ENCODE data around the gene MRPS5. TPM values are rescaled to one million over a fixed set of nuclear protein-coding genes. Genes with fewer than 3 reads are reported as not detected.

Gene MRPS5
- total RNA-seq, 4 donors from 2014 or later: 53.4 to 106 (median 68.7) TPM

DNA sequence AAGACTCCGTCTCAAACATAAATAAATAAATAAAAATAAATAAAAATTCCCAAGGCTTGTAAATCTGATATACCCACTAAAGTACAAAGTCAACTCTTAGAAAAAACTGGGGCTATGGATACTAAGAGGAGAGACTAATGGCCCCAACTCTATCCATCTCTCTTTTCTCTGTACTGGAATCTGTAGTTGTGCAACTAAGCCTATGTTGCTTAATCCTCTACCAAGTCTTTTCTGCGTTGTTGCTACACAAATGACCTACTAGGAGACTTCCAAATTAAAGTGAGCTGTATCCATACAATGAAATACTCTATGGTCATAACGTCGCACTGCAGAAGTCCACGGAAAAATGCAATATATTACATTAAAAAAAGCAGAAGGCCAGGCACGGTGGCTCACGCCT, 8.1 kb downstream of the MRPS5 start:
- DNase-seq (no peak), ATAC-seq (peak in 1 of 2 donors; percentile 33)
- no peak overlapping the region for H3K27ac ChIP-seq
- H3K36me3 ChIP-seq: peaks cover 0 to 63% of the 10 kb centered on the region in 2 donors
- H3K4me1 ChIP-seq: peaks cover 5 to 6% of the 10 kb centered on the region in 2 donors
- no peaks in the 10 kb centered on the region for H3K27me3 ChIP-seq
- in situ Hi-C loops (cut with MboI; ENCODE audit: low sequenced_read_pairs in 4 of 4) (no loop called here), intact Hi-C loops (cut with DNase I; ENCODE audit: low total_unique reads) (no loop called here)
- H3K9me3 ChIP-seq: no peaks in the 10 kb centered on the region
- no peak overlapping the region for H3K4me3 ChIP-seq
- TF ChIP-seq, protein P1, sequence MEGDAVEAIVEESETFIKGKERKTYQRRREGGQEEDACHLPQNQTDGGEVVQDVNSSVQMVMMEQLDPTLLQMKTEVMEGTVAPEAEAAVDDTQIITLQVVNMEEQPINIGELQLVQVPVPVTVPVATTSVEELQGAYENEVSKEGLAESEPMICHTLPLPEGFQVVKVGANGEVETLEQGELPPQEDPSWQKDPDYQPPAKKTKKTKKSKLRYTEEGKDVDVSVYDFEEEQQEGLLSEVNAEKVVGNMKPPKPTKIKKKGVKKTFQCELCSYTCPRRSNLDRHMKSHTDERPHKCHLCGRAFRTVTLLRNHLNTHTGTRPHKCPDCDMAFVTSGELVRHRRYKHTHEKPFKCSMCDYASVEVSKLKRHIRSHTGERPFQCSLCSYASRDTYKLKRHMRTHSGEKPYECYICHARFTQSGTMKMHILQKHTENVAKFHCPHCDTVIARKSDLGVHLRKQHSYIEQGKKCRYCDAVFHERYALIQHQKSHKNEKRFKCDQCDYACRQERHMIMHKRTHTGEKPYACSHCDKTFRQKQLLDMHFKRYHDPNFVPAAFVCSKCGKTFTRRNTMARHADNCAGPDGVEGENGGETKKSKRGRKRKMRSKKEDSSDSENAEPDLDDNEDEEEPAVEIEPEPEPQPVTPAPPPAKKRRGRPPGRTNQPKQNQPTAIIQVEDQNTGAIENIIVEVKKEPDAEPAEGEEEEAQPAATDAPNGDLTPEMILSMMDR (IDR thresholded peaks at IDR 0.05 in 4 of 5, conservative IDR thresholded peaks at IDR 0.05 in 1 of 5): no peak
- TF ChIP-seq POLR2A (IDR thresholded peaks at IDR 0.05): no peak

DNA sequence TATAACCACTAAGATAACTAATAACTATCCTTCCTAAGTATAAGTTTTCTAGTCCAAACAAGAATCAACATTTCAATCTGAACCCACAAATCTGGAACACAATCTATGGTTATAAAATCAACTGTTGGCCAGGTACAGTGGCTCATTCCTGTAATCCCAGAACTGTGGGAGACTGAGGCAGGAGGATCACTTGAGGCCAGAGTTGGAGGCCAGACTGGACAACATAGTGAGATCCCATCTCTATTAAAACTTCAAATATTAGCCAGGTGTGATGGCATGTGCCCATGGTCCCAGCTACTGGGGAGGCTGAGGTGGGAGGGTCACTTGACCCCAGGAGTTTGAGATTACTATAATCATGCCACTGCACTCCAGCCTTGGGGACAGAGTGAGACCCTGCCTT, 11.2 kb downstream of the MRPS5 start:
- intact Hi-C loops (cut with DNase I; ENCODE audit: low total_unique reads): no loop called here
- TF ChIP-seq, protein P1 (IDR thresholded peaks at IDR 0.05 in 4 of 5, conservative IDR thresholded peaks at IDR 0.05 in 1 of 5): no peak
- no peak for TF ChIP-seq POLR2A (IDR thresholded peaks at IDR 0.05)
- no peaks in the 10 kb centered on the region for H3K9me3 ChIP-seq
- H3K4me3 ChIP-seq: no peak overlapping the region
- DNase-seq (no peak), ATAC-seq (no peak)
- in situ Hi-C loops (cut with MboI; ENCODE audit: low sequenced_read_pairs in 4 of 4): no loop called here
- H3K4me1 ChIP-seq: peaks cover 5 to 6% of the 10 kb centered on the region in 2 donors
- no peak overlapping the region for H3K27ac ChIP-seq
- H3K36me3 ChIP-seq: peaks cover 0 to 94% of the 10 kb centered on the region in 2 donors
- H3K27me3 ChIP-seq: no peaks in the 10 kb centered on the region

DNA sequence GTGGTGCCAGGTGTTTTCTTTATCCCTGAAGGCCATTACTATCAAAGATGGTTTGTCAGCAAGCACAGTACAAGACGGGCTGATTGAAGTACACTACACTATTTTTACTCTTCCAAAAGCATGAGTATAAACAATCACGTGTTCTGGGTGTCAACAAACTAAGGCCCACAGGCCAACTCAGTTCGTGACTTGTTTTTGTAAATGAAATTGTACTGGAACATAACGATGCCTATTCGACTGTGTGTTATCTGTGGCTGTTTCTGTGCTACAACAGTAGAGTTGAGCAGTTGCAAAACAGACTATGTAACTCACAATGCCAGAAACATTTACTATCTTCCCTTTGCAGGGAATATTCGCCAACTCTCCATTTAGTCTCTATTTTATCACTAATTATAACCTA, 12.3 kb downstream of the MRPS5 start:
- peaks cover 0 to 97% of the 10 kb centered on the region in 2 donors for H3K36me3 ChIP-seq
- no peak for ATAC-seq

DNA sequence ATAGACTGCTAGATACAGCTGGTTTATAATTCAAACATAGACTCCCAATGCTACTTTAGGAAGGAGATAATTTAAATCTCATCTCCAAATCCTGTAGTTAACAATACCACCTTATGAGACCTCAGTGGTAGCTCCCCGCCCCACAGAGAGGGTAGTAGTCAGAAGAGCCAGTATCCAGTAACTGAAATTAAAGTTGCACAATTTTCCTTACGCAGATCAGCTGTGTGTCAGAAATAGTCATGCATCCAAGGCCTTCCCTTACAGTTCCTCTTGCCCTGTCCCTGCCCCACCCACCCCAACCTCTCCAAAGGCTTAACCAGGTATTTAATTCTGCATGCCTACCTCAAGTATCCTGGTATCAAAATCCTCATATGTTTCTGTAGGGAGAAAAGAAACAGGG, 15.5 kb downstream of the MRPS5 start:
- no peaks in the 10 kb centered on the region for H3K27me3 ChIP-seq
- peaks cover 0 to 100% of the 10 kb centered on the region in 2 donors for H3K36me3 ChIP-seq
- H3K4me3 ChIP-seq: no peak overlapping the region
- ATAC-seq: peak in 1 of 2 donors; percentile 89
- no peak overlapping the region for H3K27ac ChIP-seq
- DNase-seq: no peak
- TF ChIP-seq POLR2A (IDR thresholded peaks at IDR 0.05): no peak
- TF ChIP-seq, protein P1 (IDR thresholded peaks at IDR 0.05 in 4 of 5, conservative IDR thresholded peaks at IDR 0.05 in 1 of 5): no peak
- in situ Hi-C loops (cut with MboI; ENCODE audit: low sequenced_read_pairs in 4 of 4): no loop called here
- H3K9me3 ChIP-seq: no peaks in the 10 kb centered on the region
- no peaks in the 10 kb centered on the region for H3K4me1 ChIP-seq
- intact Hi-C loops (cut with DNase I; ENCODE audit: low total_unique reads): no loop called here

More for the DNA sequence above, 12.3 kb downstream of the MRPS5 start:
- no peak for TF ChIP-seq POLR2A (IDR thresholded peaks at IDR 0.05)
- TF ChIP-seq, protein P1 (IDR thresholded peaks at IDR 0.05 in 4 of 5, conservative IDR thresholded peaks at IDR 0.05 in 1 of 5): no peak
- no peak for DNase-seq
- in situ Hi-C loops (cut with MboI; ENCODE audit: low sequenced_read_pairs in 4 of 4) (no loop called here), intact Hi-C loops (cut with DNase I; ENCODE audit: low total_unique reads) (no loop called here)
- no peak overlapping the region for H3K4me3 ChIP-seq
- no peak overlapping the region for H3K27ac ChIP-seq
- no peaks in the 10 kb centered on the region for H3K9me3 ChIP-seq
- H3K27me3 ChIP-seq: no peaks in the 10 kb centered on the region
- H3K4me1 ChIP-seq: no peaks in the 10 kb centered on the region

DNA sequence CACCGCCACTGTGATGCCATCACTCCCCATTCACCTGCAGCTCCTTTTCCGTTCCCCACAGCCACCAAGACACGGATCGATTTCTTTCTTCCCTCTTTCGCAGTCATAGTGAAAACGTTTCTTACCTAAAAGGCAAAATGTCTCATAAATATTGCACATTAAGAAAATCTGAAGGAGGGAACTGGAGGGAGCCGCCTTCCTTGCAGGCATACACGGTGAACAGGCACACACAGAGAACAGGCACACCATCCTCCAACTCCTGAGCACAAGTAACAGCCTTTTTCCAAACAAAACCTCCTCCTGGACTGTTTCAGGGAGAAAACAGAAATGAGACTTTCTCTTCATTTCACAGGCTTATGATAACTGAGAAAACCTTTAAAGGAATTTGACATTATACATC, 17.0 kb downstream of the MRPS5 start:
- Histone ChIP-seq H3K4me3 (no peak overlapping the region), H3K27ac (no peak overlapping the region), H3K27me3 (no peaks in the 10 kb centered on the region), H3K9me3 (no peaks in the 10 kb centered on the region), H3K4me1 (no peaks in the 10 kb centered on the region), H3K36me3 (peaks cover 0 to 100% of the 10 kb centered on the region in 2 donors)
- DNase-seq: no peak
- no peak for TF ChIP-seq POLR2A (IDR thresholded peaks at IDR 0.05)
- TF ChIP-seq, protein P1 (IDR thresholded peaks at IDR 0.05 in 4 of 5, conservative IDR thresholded peaks at IDR 0.05 in 1 of 5): no peak
- no peak for ATAC-seq
- intact Hi-C loops (cut with DNase I; ENCODE audit: low total_unique reads): no loop called here
- in situ Hi-C loops (cut with MboI; ENCODE audit: low sequenced_read_pairs in 4 of 4): no loop called here

All from gastrocnemius medialis (tissue), 4 donors.